HUES48 (cell line): ENCODE data around the gene MYO1D.

Source experiments
- H3K27ac ChIP-seq: one replicate; pipeline ENCODE4 v1.7.0; 2013; ENCODE audit warnings: low read depth, low read length, inconsistent platforms
- H3K27me3 ChIP-seq: 2 replicates; pipeline ENCODE4 v1.6.1; 2013; ENCODE audit warnings: mild to moderate bottlenecking, low read length; ENCODE audit not compliant: control insufficient read depth, insufficient read depth
- H3K36me3 ChIP-seq: 2 replicates; pipeline ENCODE4 v1.6.1; 2013; ENCODE audit warnings: low read length; ENCODE audit not compliant: control insufficient read depth, insufficient read depth
- H3K4me1 ChIP-seq: 2 replicates; pipeline ENCODE4 v1.6.1; 2013; ENCODE audit warnings: mild to moderate bottlenecking, low read length; ENCODE audit not compliant: control insufficient read depth, insufficient read depth
- H3K4me3 ChIP-seq: 2 replicates; pipeline ENCODE4 v1.5.1; 2013; ENCODE audit warnings: mild to moderate bottlenecking, low read depth, low read length
- H3K9ac ChIP-seq: 2 replicates; pipeline ENCODE4 v1.6.1; 2013; ENCODE audit warnings: mild to moderate bottlenecking, low read depth, low read length, moderate library complexity
- H3K9me3 ChIP-seq: 2 replicates; pipeline ENCODE4 v1.6.1; 2013; ENCODE audit warnings: low read length; ENCODE audit not compliant: control insufficient read depth, insufficient read depth

Gene MYO1D

GRCh38 chr17:32873114-32873513 lies 3.8 kb downstream of the MYO1D start:
- no peaks in the 10 kb centered on the region for H3K27me3 ChIP-seq
- no peak overlapping the region for H3K4me3 ChIP-seq
- no peak overlapping the region for H3K9ac ChIP-seq
- H3K36me3 ChIP-seq: 0 out of 2 replicates have a peak, but pooled peaks cover 3% of the 10 kb centered on the region
- H3K27ac ChIP-seq: no peak overlapping the region
- peaks cover 14% of the 10 kb centered on the region for H3K4me1 ChIP-seq
- H3K9me3 ChIP-seq: no peaks in the 10 kb centered on the region

GRCh38 chr17:32871746-32872145 lies 5.2 kb downstream of the MYO1D start:
- no peak overlapping the region for H3K4me3 ChIP-seq
- 0 out of 2 replicates have a peak, but pooled peaks cover 8% of the 10 kb centered on the region for H3K4me1 ChIP-seq
- H3K27ac ChIP-seq: no peak overlapping the region
- H3K36me3 ChIP-seq: 0 out of 2 replicates have a peak, but pooled peaks cover 3% of the 10 kb centered on the region
- H3K9ac ChIP-seq: no peak overlapping the region
- H3K27me3 ChIP-seq: no peaks in the 10 kb centered on the region
- no peaks in the 10 kb centered on the region for H3K9me3 ChIP-seq

GRCh38 chr17:32870969-32871368 lies 6.0 kb downstream of the MYO1D start:
- Histone ChIP-seq H3K4me1 (0 out of 2 replicates have a peak, but pooled peaks cover 8% of the 10 kb centered on the region), H3K36me3 (0 out of 2 replicates have a peak, but pooled peaks cover 3% of the 10 kb centered on the region), H3K27me3 (no peaks in the 10 kb centered on the region), H3K4me3 (no peak overlapping the region), H3K27ac (no peak overlapping the region), H3K9me3 (no peaks in the 10 kb centered on the region), H3K9ac (no peak overlapping the region)

GRCh38 chr17:32870027-32870670 lies 6.8 kb downstream of the MYO1D start:
- no peak overlapping the region for H3K27ac ChIP-seq
- no peaks in the 10 kb centered on the region for H3K9me3 ChIP-seq
- H3K4me1 ChIP-seq: 0 out of 2 replicates have a peak, but pooled peaks cover 4% of the 10 kb centered on the region
- H3K27me3 ChIP-seq: no peaks in the 10 kb centered on the region
- no peak overlapping the region for H3K4me3 ChIP-seq
- 0 out of 2 replicates have a peak, but pooled peaks cover 3% of the 10 kb centered on the region for H3K36me3 ChIP-seq
- no peak overlapping the region for H3K9ac ChIP-seq

GRCh38 chr17:32869345-32870026 lies 7.4 kb downstream of the MYO1D start:
- no peak overlapping the region for H3K9ac ChIP-seq
- no peaks in the 10 kb centered on the region for H3K27me3 ChIP-seq
- H3K36me3 ChIP-seq: 0 out of 2 replicates have a peak, but pooled peaks cover 3% of the 10 kb centered on the region
- 0 out of 2 replicates have a peak, but pooled peaks cover 4% of the 10 kb centered on the region for H3K4me1 ChIP-seq
- no peak overlapping the region for H3K27ac ChIP-seq
- H3K9me3 ChIP-seq: no peaks in the 10 kb centered on the region
- no peak overlapping the region for H3K4me3 ChIP-seq

GRCh38 chr17:32865141-32865540 lies 11.8 kb downstream of the MYO1D start:
- Histone ChIP-seq H3K9ac (no peak overlapping the region), H3K27me3 (no peaks in the 10 kb centered on the region), H3K36me3 (no peaks in the 10 kb centered on the region), H3K4me1 (peaks cover 6% of the 10 kb centered on the region; the same call in 1 of the 2 replicates), H3K27ac (no peak overlapping the region), H3K9me3 (no peaks in the 10 kb centered on the region), H3K4me3 (no peak overlapping the region)

GRCh38 chr17:32863559-32863958 lies 13.4 kb downstream of the MYO1D start:
- H3K27ac ChIP-seq: no peak overlapping the region
- no peaks in the 10 kb centered on the region for H3K9me3 ChIP-seq
- H3K4me1 ChIP-seq: peaks cover 9% of the 10 kb centered on the region; the same call in 1 of the 2 replicates
- H3K4me3 ChIP-seq: no peak overlapping the region
- no peak overlapping the region for H3K9ac ChIP-seq
- H3K36me3 ChIP-seq: no peaks in the 10 kb centered on the region
- no peaks in the 10 kb centered on the region for H3K27me3 ChIP-seq

GRCh38 chr17:32862940-32863339 lies 14.0 kb downstream of the MYO1D start:
- Histone ChIP-seq H3K9ac (no peak overlapping the region), H3K27me3 (no peaks in the 10 kb centered on the region), H3K27ac (no peak overlapping the region), H3K9me3 (no peaks in the 10 kb centered on the region), H3K36me3 (no peaks in the 10 kb centered on the region), H3K4me1 (peaks cover 9% of the 10 kb centered on the region; the same call in 1 of the 2 replicates), H3K4me3 (no peak overlapping the region)

- Histone ChIP-seq H3K27ac (no peak overlapping the region), H3K4me3 (no peak overlapping the region), H3K27me3 (no peaks in the 10 kb centered on the region), H3K4me1 (peaks cover 9% of the 10 kb centered on the region; the same call in 1 of the 2 replicates), H3K36me3 (no peaks in the 10 kb centered on the region), H3K9me3 (no peaks in the 10 kb centered on the region), H3K9ac (no peak overlapping the region)
Observed at GRCh38 chr17:32861981-32862380, 14.9 kb downstream of the MYO1D start.

GRCh38 chr17:32859857-32860525 lies 16.9 kb downstream of the MYO1D start:
- H3K9me3 ChIP-seq: no peaks in the 10 kb centered on the region
- no peak overlapping the region for H3K9ac ChIP-seq
- H3K27me3 ChIP-seq: no peaks in the 10 kb centered on the region
- no peak overlapping the region for H3K27ac ChIP-seq
- H3K36me3 ChIP-seq: no peaks in the 10 kb centered on the region
- no peak overlapping the region for H3K4me3 ChIP-seq
- H3K4me1 ChIP-seq: peaks cover 10% of the 10 kb centered on the region; the same call in 1 of the 2 replicates

- Histone ChIP-seq H3K36me3 (no peaks in the 10 kb centered on the region), H3K27me3 (no peaks in the 10 kb centered on the region), H3K4me1 (peaks cover 29% of the 10 kb centered on the region), H3K4me3 (no peak overlapping the region), H3K9ac (no peak overlapping the region), H3K27ac (no peak overlapping the region), H3K9me3 (no peaks in the 10 kb centered on the region)
Observed at GRCh38 chr17:32855620-32856019, 21.3 kb downstream of the MYO1D start.
